Skeletal muscle satellite cell (primary cell): ENCODE data around the gene PLAAT3.
"Not testable (repeated sequence)": the region's sequence is repeated elsewhere in the genome, so short reads cannot be mapped to it uniquely, and the experiment has no call there.

Experiments used
- H3K27me3 ChIP-seq: 2 replicates; pipeline ENCODE4 v1.7.0; 2013; ENCODE audit warnings: low read length; ENCODE audit not compliant: control insufficient read depth, insufficient read depth
- H3K36me3 ChIP-seq: 2 replicates; pipeline ENCODE4 v1.7.0; 2013; ENCODE audit warnings: mild to moderate bottlenecking, control low read depth, low read length; ENCODE audit not compliant: insufficient read depth
- H3K4me1 ChIP-seq: 2 replicates; pipeline ENCODE4 v1.7.0; 2013; ENCODE audit warnings: low read length; ENCODE audit not compliant: control insufficient read depth, insufficient read depth
- H3K4me2 ChIP-seq: 2 replicates; pipeline ENCODE4 v1.7.0; 2013; ENCODE audit warnings: mild to moderate bottlenecking, low read length
- H3K4me3 ChIP-seq: 2 replicates; pipeline ENCODE4 v1.7.0; 2013; ENCODE audit warnings: low read length
- H3K9ac ChIP-seq: 2 replicates; pipeline ENCODE4 v1.7.0; 2013; ENCODE audit warnings: mild to moderate bottlenecking, low read depth, low read length, moderate library complexity
- H3K9me3 ChIP-seq: replicated peaks from 2 replicates; pipeline ENCODE4 v1.7.0; 2013; ENCODE audit warnings: mild to moderate bottlenecking, control low read depth, low read length

The PLAAT3 gene

GRCh38 chr11:63583357-63583677 lies 30.9 kb downstream of the PLAAT3 start:
- H3K4me1 ChIP-seq: no peaks in the 10 kb centered on the region
- H3K9ac ChIP-seq: no peak overlapping the region
- H3K27me3 ChIP-seq: no peaks in the 10 kb centered on the region
- no peaks in the 10 kb centered on the region for H3K36me3 ChIP-seq
- H3K4me3 ChIP-seq: no peak overlapping the region
- H3K9me3 ChIP-seq: no peaks in the 10 kb centered on the region
- H3K4me2 ChIP-seq: no peak overlapping the region

- H3K4me2 ChIP-seq, H3K9ac ChIP-seq, H3K4me1 ChIP-seq, H3K36me3 ChIP-seq, H3K27me3 ChIP-seq, H3K9me3 ChIP-seq, H3K4me3 ChIP-seq: not testable (repeated sequence)
Measured at GRCh38 chr11:63581224-63581623, 33.0 kb downstream of the PLAAT3 start.

- H3K36me3 ChIP-seq, H3K27me3 ChIP-seq, H3K9ac ChIP-seq, H3K4me2 ChIP-seq, H3K9me3 ChIP-seq, H3K4me3 ChIP-seq: not testable (repeated sequence)
- H3K4me1 ChIP-seq: peaks cover 16% of the 10 kb centered on the region
Measured at GRCh38 chr11:63578882-63579281, 35.4 kb downstream of the PLAAT3 start.

- peaks cover 19% of the 10 kb centered on the region for H3K4me1 ChIP-seq
- peak overlapping the region; percentile 41 for H3K9ac ChIP-seq
Measured at GRCh38 chr11:63574856-63575602, 39.2 kb downstream of the PLAAT3 start.

GRCh38 chr11:63573881-63574855 lies 40.1 kb downstream of the PLAAT3 start:
- Histone ChIP-seq H3K4me1 (peaks cover 19% of the 10 kb centered on the region), H3K4me2 (peak overlapping the region; percentile 75), H3K27me3 (no peaks in the 10 kb centered on the region), H3K9me3 (no peaks in the 10 kb centered on the region), H3K9ac (peak overlapping the region; percentile 41), H3K4me3 (peak overlapping the region; percentile 58), H3K36me3 (no peaks in the 10 kb centered on the region)

More at GRCh38 chr11:63574856-63575602, 39.2 kb downstream of the PLAAT3 start:
- H3K27me3 ChIP-seq: no peaks in the 10 kb centered on the region
- H3K9me3 ChIP-seq: no peaks in the 10 kb centered on the region
- H3K4me2 ChIP-seq: peak overlapping the region; percentile 75
- H3K36me3 ChIP-seq: no peaks in the 10 kb centered on the region
- peak overlapping the region; percentile 58 for H3K4me3 ChIP-seq

- H3K27me3 ChIP-seq: no peaks in the 10 kb centered on the region
- H3K9me3 ChIP-seq: no peaks in the 10 kb centered on the region
- no peak overlapping the region for H3K4me3 ChIP-seq
- peaks cover 32% of the 10 kb centered on the region for H3K4me1 ChIP-seq
- H3K36me3 ChIP-seq: no peaks in the 10 kb centered on the region
- no peak overlapping the region for H3K4me2 ChIP-seq
- H3K9ac ChIP-seq: no peak overlapping the region
Measured at GRCh38 chr11:63572026-63572688, 42.1 kb downstream of the PLAAT3 start.

GRCh38 chr11:63569570-63569969 lies 44.7 kb downstream of the PLAAT3 start:
- H3K4me3 ChIP-seq: no peak overlapping the region
- H3K27me3 ChIP-seq: no peaks in the 10 kb centered on the region
- no peak overlapping the region for H3K9ac ChIP-seq
- H3K36me3 ChIP-seq: no peaks in the 10 kb centered on the region
- H3K9me3 ChIP-seq: no peaks in the 10 kb centered on the region
- H3K4me1 ChIP-seq: peaks cover 29% of the 10 kb centered on the region
- H3K4me2 ChIP-seq: no peak overlapping the region

- H3K9ac ChIP-seq: peak overlapping the region; percentile 39
- H3K9me3 ChIP-seq: no peaks in the 10 kb centered on the region
- H3K36me3 ChIP-seq: no peaks in the 10 kb centered on the region
- H3K4me3 ChIP-seq: peak overlapping the region; percentile 36
- H3K4me2 ChIP-seq: peak overlapping the region; percentile 68
- no peaks in the 10 kb centered on the region for H3K27me3 ChIP-seq
- H3K4me1 ChIP-seq: peaks cover 18% of the 10 kb centered on the region
Measured at GRCh38 chr11:63567044-63567840, 47.0 kb downstream of the PLAAT3 start.

GRCh38 chr11:63564784-63565350 lies 49.4 kb downstream of the PLAAT3 start:
- H3K4me1 ChIP-seq: peaks cover 27% of the 10 kb centered on the region

GRCh38 chr11:63564056-63564774 lies 50.0 kb downstream of the PLAAT3 start:
- H3K4me2 ChIP-seq: no peak overlapping the region
- no peak overlapping the region for H3K4me3 ChIP-seq
- H3K4me1 ChIP-seq: peaks cover 27% of the 10 kb centered on the region

More at GRCh38 chr11:63564784-63565350, 49.4 kb downstream of the PLAAT3 start:
- Histone ChIP-seq H3K36me3 (no peaks in the 10 kb centered on the region), H3K27me3 (no peaks in the 10 kb centered on the region), H3K9me3 (no peaks in the 10 kb centered on the region), H3K4me3 (no peak overlapping the region), H3K4me2 (no peak overlapping the region), H3K9ac (no peak overlapping the region)

More at GRCh38 chr11:63564056-63564774, 50.0 kb downstream of the PLAAT3 start:
- Histone ChIP-seq H3K9me3 (no peaks in the 10 kb centered on the region), H3K9ac (no peak overlapping the region), H3K27me3 (no peaks in the 10 kb centered on the region), H3K36me3 (no peaks in the 10 kb centered on the region)
